K562 (cell line): Measurements from ENCODE around the gene TRIM2. TPM values are rescaled to one million over a fixed set of nuclear protein-coding genes. Genes with fewer than 3 reads are reported as not detected.

Experiments
- ATAC-seq: fragments of 200-7000 bp; cut with Tn5 transposase; 3 replicates; pipeline ENCODE4 v1.9.1; 2020; ENCODE audit warnings: moderate library complexity
- BruUV-seq: library from RNA; stranded (reverse); fragments of 400-500 nt; replicated peaks from 2 replicates; lab custom pipeline; 2021; lab: Mats Ljungman, UMichigan
- CTCF ChIA-PET: fragments of 300-600 bp; formaldehyde crosslinking; extraction: SDS; loops from one replicate; lab custom pipeline; 2021; ENCODE audit warnings: low intra/inter-chr PET ratio; lab: Yijun Ruan, JAX
- POLR2A ChIA-PET: fragments of 300-600, 350-650 bp; sonication (Branson Sonifier 250); formaldehyde crosslinking; extraction: SDS; loops from one replicate; lab custom pipeline; 2021; ENCODE audit warnings: antibody characterized with exemption, inconsistent platforms; lab: Yijun Ruan, JAX
- DNase-seq, 4 experiments: peaks; one replicate each; pipeline versions ENCODE4 v3.0.0 to v3.0.0-alpha.2; 2011 to 2018; ENCODE audit warnings: low spot score in 3 of 4, mixed read lengths in 3 of 4; ENCODE audit errors: extremely low read depth in 1 of 4
- FAIRE-seq: peaks from 2 replicates; lab custom pipeline; 2011; peaks lifted over from hg19 to GRCh38; lab: Jason Lieb, UNC
- H2AFZ ChIP-seq: 2 replicates; pipeline ENCODE4 v1.6.0; 2011; ENCODE audit warnings: low read depth, low read length, control low read depth, inconsistent platforms
- H3K27ac ChIP-seq: fragments of 200-600 bp; 3 replicates; pipeline ENCODE4 v1.8.0; 2011; ENCODE audit warnings: low read depth, mild to moderate bottlenecking, control low read depth, inconsistent platforms, low read length, moderate library complexity, mixed read lengths; ENCODE audit errors: extremely low read depth
- H3K27me3 ChIP-seq, 2 experiments: fragments of 300-600 bp in 1 of 2; 2 replicates in 1 of 2; 3 replicates in 1 of 2; pipeline versions ENCODE4 v1.6.0 to v1.8.0; 2011; ENCODE audit warnings: inconsistent platforms in 2 of 2, low read length in 2 of 2, mild to moderate bottlenecking in 1 of 2, mixed read lengths in 1 of 2, moderate library complexity in 1 of 2; ENCODE audit not compliant: control insufficient read depth in 2 of 2, insufficient read depth in 2 of 2
- H3K36me3 ChIP-seq: fragments of 300-600 bp; 3 replicates; pipeline ENCODE4 v1.8.0; 2011; ENCODE audit warnings: mild to moderate bottlenecking, low read length, inconsistent platforms; ENCODE audit not compliant: control insufficient read depth, insufficient read depth
- H3K4me1 ChIP-seq, 2 experiments: fragments of 200-600 bp in 1 of 2; replicated peaks in 1 of 2; 2 replicates in 1 of 2; 3 replicates in 1 of 2; pipeline versions ENCODE4 v1.5.1 to v1.8.0; 2011; ENCODE audit warnings: inconsistent platforms in 2 of 2, low read length in 2 of 2, mild to moderate bottlenecking in 1 of 2, mixed read lengths in 1 of 2, moderate library complexity in 1 of 2; ENCODE audit not compliant: control insufficient read depth in 2 of 2, insufficient read depth in 2 of 2
- H3K4me2 ChIP-seq: 2 replicates; pipeline ENCODE4 v1.6.1; 2011; ENCODE audit warnings: low read length, control low read depth, inconsistent platforms, mixed read lengths; ENCODE audit not compliant: insufficient read depth
- H3K4me3 ChIP-seq: fragments of 200-600 bp; sonication (generic), shearing (Covaris generic); 2 replicates; pipeline ENCODE4 v1.5.1; 2016; ENCODE audit warnings: control low read depth, inconsistent platforms
- H3K79me2 ChIP-seq: fragments of 200-600 bp; 3 replicates; pipeline ENCODE4 v1.8.0; 2011; ENCODE audit warnings: low read length, inconsistent platforms; ENCODE audit not compliant: control insufficient read depth, insufficient read depth
- H3K9ac ChIP-seq, 2 experiments: 2 replicates each; pipeline versions ENCODE4 v1.6.0 to v1.6.1; 2011; ENCODE audit warnings: low read depth in 2 of 2, low read length in 2 of 2, control low read depth in 1 of 2, inconsistent platforms in 1 of 2, mild to moderate bottlenecking in 1 of 2, mixed read lengths in 1 of 2; ENCODE audit not compliant: insufficient read depth in 1 of 2
- H3K9me1 ChIP-seq: one replicate; pipeline ENCODE4 v1.6.0; 2011; ENCODE audit warnings: inconsistent platforms, mild to moderate bottlenecking, low read length, moderate library complexity; ENCODE audit not compliant: control insufficient read depth, insufficient read depth
- H3K9me3 ChIP-seq: replicated peaks from 2 replicates; pipeline ENCODE4 v1.5.1; 2011; ENCODE audit warnings: low read depth, low read length, inconsistent platforms; ENCODE audit not compliant: control insufficient read depth, insufficient read depth
- H4K20me1 ChIP-seq: replicated peaks from 2 replicates; pipeline ENCODE4 v1.6.1; 2011; ENCODE audit warnings: low read length, inconsistent platforms, mixed read lengths; ENCODE audit not compliant: control insufficient read depth, insufficient read depth
- ATF3 ChIP-seq, 2 experiments: fragments of 450-650 bp in 1 of 2; sonication (generic) in 1 of 2; formaldehyde crosslinking in 1 of 2; IDR thresholded peaks in 1 of 2; conservative IDR thresholded peaks in 1 of 2; 2 replicates each; pipeline versions ENCODE4 v1.6.1 to v1.8.1; 2016 to 2023; ENCODE audit warnings: mild to moderate bottlenecking in 2 of 2, moderate library complexity in 2 of 2, inconsistent platforms in 1 of 2, missing genetic modification reagents in 1 of 2
- DDX20 ChIP-seq: fragments of 450-650 bp; IDR thresholded peaks from 2 replicates; pipeline ENCODE4 v1.6.1; 2016; ENCODE audit warnings: missing genetic modification characterization, low read depth, mild to moderate bottlenecking, missing compliant biosample characterization, moderate library complexity
- MAFK ChIP-seq: IDR thresholded peaks from 2 replicates; pipeline ENCODE4 v1.6.1; 2011; ENCODE audit warnings: low read length, improper control_type of control experiment
- MYC ChIP-seq, 2 experiments: fragments of 250-450 bp in 1 of 2; sonication (Bioruptor Pico) in 1 of 2; IDR thresholded peaks; 2 replicates each; pipeline versions ENCODE4 v1.5.1 to v1.6.1; 2012 to 2021; ENCODE audit warnings: low read depth in 2 of 2, borderline replicate concordance in 1 of 2, improper control_type of control experiment in 1 of 2, low read length in 1 of 2, mild to moderate bottlenecking in 1 of 2, moderate library complexity in 1 of 2
- NR4A1 ChIP-seq, 2 experiments: fragments of 250-450 bp in 1 of 2; fragments of 450-650 bp in 1 of 2; sonication (Bioruptor Pico) in 1 of 2; IDR thresholded peaks; 2 replicates each; pipeline versions ENCODE4 v1.4.0 to v1.6.1; 2016 to 2020; ENCODE audit warnings: mild to moderate bottlenecking in 2 of 2, missing compliant biosample characterization in 1 of 2, missing genetic modification characterization in 1 of 2, moderate library complexity in 1 of 2
- SRF ChIP-seq, 2 experiments: fragments of 250-450, 450-650 bp in 1 of 2; sonication (Bioruptor Pico) in 1 of 2; sonication (generic) in 1 of 2; formaldehyde crosslinking; IDR thresholded peaks; 2 replicates each; pipeline versions ENCODE4 v1.5.0 to v1.5.1; 2020 to 2022; ENCODE audit warnings: mild to moderate bottlenecking in 1 of 2, missing genetic modification reagents in 1 of 2
- TARDBP ChIP-seq: fragments of 450-650 bp; IDR thresholded peaks from 2 replicates; pipeline ENCODE4 v1.6.1; 2016
- USF2 ChIP-seq: sonication (generic); formaldehyde crosslinking; IDR thresholded peaks from 2 replicates; pipeline ENCODE4 v1.5.0; 2020; ENCODE audit warnings: missing genetic modification reagents
- WGBS: fragments of 100-300 bp; shearing (Covaris generic); methylation state at CpG from one replicate; pipeline ENCODE4 v1.1.6; 2016; ENCODE audit warnings: low coverage, mixed read lengths; ENCODE audit not compliant: insufficient coverage; ENCODE audit errors: missing lambda C conversion rate; 5-methylcytosine and 5-hydroxymethylcytosine counted together
- in situ Hi-C: fragments of 300-500 bp; cut with MboI; formaldehyde crosslinking; loops from 4 replicates; pipeline ENCODE4 v1.15.0; 2018; ENCODE audit warnings: inconsistent platforms, mixed read lengths
- intact Hi-C: fragments of 100-400 bp; cut with micrococcal nuclease; formaldehyde crosslinking; loops from 2 replicates; pipeline ENCODE4 v1.14.2; 2022
- polyA plus RNA-seq, 8 experiments: library from polyadenylated mRNA; depleted of rRNA in 4 of 8; stranded (reverse) in 5 of 8; unstranded in 3 of 8; fragments of >200 nt; fragmentation: Nextera tagmentation in 2 of 8; fragmentation: Illumina TruSeq in 1 of 8; extraction: Ambion mirVana in 2 of 8; extraction: Trizol in 1 of 8; gene quantifications; 2 replicates each; pipeline versions ENCODE4 v1.2.1 to v1.2.3, GENCODE V29; 2011 to 2014; ENCODE audit warnings: inconsistent platforms in 1 of 8, missing spikeins in 1 of 8
- total RNA-seq, 7 experiments: library from RNA; depleted of rRNA in 6 of 7; stranded (reverse); fragments of >200 nt in 6 of 7; fragmentation: Illumina TruSeq in 2 of 7; extraction: Trizol in 2 of 7; gene quantifications; 2 replicates each; pipeline versions ENCODE4 v1.2.1 to v1.2.3, GENCODE V29; 2011 to 2021; ENCODE audit warnings: low replicate concordance in 1 of 7

Gene TRIM2
- total and polyA plus RNA-seq, 9 of the 15 experiments (the other 6 are each of a cell fraction or from before 2014, with no cell fraction given) = 0.01 to 0.41 (median 0.13) TPM; not detected in 1

GRCh38 chr4:153366486-153366885 is 162.2 kb downstream of the TRIM2 start (continued):
- TF ChIP-seq USF2 (CRISPR knock-in tag) = no peak
- no peak for TF ChIP-seq SRF (CRISPR knock-in tag; IDR thresholded peaks at IDR 0.05)
- no peak for TF ChIP-seq MAFK
- TF ChIP-seq MYC (IDR thresholded peaks at IDR 0.05; ENCODE audit: low read depth, low read length) = no peak
- no peak for TF ChIP-seq MYC (CRISPR knock-in tag; IDR thresholded peaks at IDR 0.05; ENCODE audit: borderline replicate concordance, low read depth)
- TF ChIP-seq DDX20 (tag) = no peak
- TF ChIP-seq TARDBP = no peak

- peaks cover 85% of the 10 kb centered on the region for H3K36me3 ChIP-seq
- ATAC-seq = no peak
- H3K79me2 ChIP-seq = 0 out of 3 replicates have a peak, but pooled peaks cover 5% of the 10 kb centered on the region
- BruUV-seq = no TSS peak
- no peak overlapping the region for H3K4me3 ChIP-seq
- DNase-seq = no peak
- ChIA-PET POLR2A (no interaction called here), CTCF (no interaction called here)
- H3K9me3 ChIP-seq = no peaks in the 10 kb centered on the region
- no peak overlapping the region for H3K27ac ChIP-seq
- FAIRE-seq = no peak
- no peak overlapping the region for H3K4me2 ChIP-seq
- no peaks in the 10 kb centered on the region for H4K20me1 ChIP-seq
- no peak overlapping the region for H2AFZ ChIP-seq
- 54% methylated on average over 1 of the region's 1 CpG for WGBS
- intact Hi-C loops (no loop called here), in situ Hi-C loops (no loop called here)
- peaks cover 0 to 5% of the 10 kb centered on the region in 2 experiments; a peak in 2 of 5 replicates for H3K4me1 ChIP-seq
- no peaks in the 10 kb centered on the region for H3K9me1 ChIP-seq
- no peaks in the 10 kb centered on the region for H3K27me3 ChIP-seq
- no peak overlapping the region for H3K9ac ChIP-seq
- TF ChIP-seq NR4A1 (CRISPR knock-in tag; IDR thresholded peaks at IDR 0.05) (no peak), NR4A1 (tag; IDR thresholded peaks at IDR 0.05) (no peak), ATF3 (IDR thresholded peaks at IDR 0.05) (peak; percentile 40; the same call in 1 of the 2 replicates), ATF3 (CRISPR knock-in tag; conservative IDR thresholded peaks at IDR 0.05) (no peak)
These were observed 162.8 kb downstream of the TRIM2 start for GRCh38 chr4:153367092-153367491.
